CD8-positive, alpha-beta memory T cell (primary cell): ENCODE data around the gene PREP. TPM values are rescaled to one million over a fixed set of nuclear protein-coding genes. Genes with fewer than 3 reads are reported as not detected.
"Not testable (repeated sequence)": the region's sequence is repeated elsewhere in the genome, so short reads cannot be mapped to it uniquely, and the experiment has no call there.

Source experiments
- CTCF ChIA-PET: fragments of 350-600 bp; sonication (Branson Sonifier 250); formaldehyde crosslinking; loops from one replicate; lab custom pipeline; 2021; ENCODE audit warnings: antibody characterized with exemption; lab: Charles Lee
- POLR2A ChIA-PET: fragments of 350-600 bp; sonication (Branson Sonifier 250); formaldehyde crosslinking; loops from one replicate; lab custom pipeline; 2021; ENCODE audit warnings: antibody characterized with exemption; lab: Charles Lee
- DNase-seq, 5 donors: peaks; one replicate each; pipeline versions ENCODE4 v3.0.0 to v3.0.0-alpha.2; 2020 to 2022; ENCODE audit warnings: mixed read lengths in 1 of 5
- H3K27ac ChIP-seq: one replicate; pipeline ENCODE4 v1.7.0; 2013; ENCODE audit warnings: low read depth, mild to moderate bottlenecking, low read length, moderate library complexity
- H3K27me3 ChIP-seq: 2 replicates; pipeline ENCODE4 v1.7.0; 2013; ENCODE audit warnings: low read length, mild to moderate bottlenecking; ENCODE audit not compliant: insufficient read depth, poor library complexity, severe bottlenecking
- H3K36me3 ChIP-seq: 2 replicates; pipeline ENCODE4 v1.7.0; 2013; ENCODE audit warnings: mild to moderate bottlenecking, low read length, moderate library complexity; ENCODE audit not compliant: insufficient read depth
- H3K4me1 ChIP-seq: 2 replicates; pipeline ENCODE4 v1.7.0; 2013; ENCODE audit warnings: mild to moderate bottlenecking, low read length, moderate library complexity; ENCODE audit not compliant: insufficient read depth
- H3K4me3 ChIP-seq: 2 replicates; pipeline ENCODE4 v1.7.0; 2013; ENCODE audit warnings: mild to moderate bottlenecking, low read length
- H3K9me3 ChIP-seq: 2 replicates; pipeline ENCODE4 v1.7.0; 2013; ENCODE audit warnings: mild to moderate bottlenecking, low read length
- H3K27ac Mint-ChIP-seq, 8 donors: one replicate each; pipeline ENCODE4 v1.8.0; 2020 to 2021; ENCODE audit warnings: mixed read lengths in 8 of 8, mild to moderate bottlenecking in 6 of 8, inconsistent platforms in 3 of 8, moderate library complexity in 3 of 8
- H3K27me3 Mint-ChIP-seq, 2 donors: one replicate each; pipeline ENCODE4 v1.8.0; 2020 to 2021; ENCODE audit warnings: mixed read lengths in 2 of 2, mild to moderate bottlenecking in 1 of 2, moderate library complexity in 1 of 2
- H3K36me3 Mint-ChIP-seq, 3 donors: one replicate each; pipeline ENCODE4 v1.8.0; 2020 to 2021; ENCODE audit warnings: mixed read lengths in 3 of 3, inconsistent platforms in 1 of 3, mild to moderate bottlenecking in 1 of 3
- H3K4me1 Mint-ChIP-seq, 3 donors: one replicate each; pipeline ENCODE4 v1.8.0; 2020 to 2021; ENCODE audit warnings: mixed read lengths in 3 of 3, inconsistent platforms in 1 of 3, mild to moderate bottlenecking in 1 of 3
- H3K4me3 Mint-ChIP-seq, 7 donors: one replicate each; pipeline ENCODE4 v1.8.0; 2020 to 2021; ENCODE audit warnings: mixed read lengths in 7 of 7, mild to moderate bottlenecking in 6 of 7, moderate library complexity in 4 of 7, inconsistent platforms in 2 of 7
- H3K9me3 Mint-ChIP-seq, 5 donors: one replicate each; pipeline ENCODE4 v1.8.0; 2020 to 2022; ENCODE audit warnings: mixed read lengths in 5 of 5, mild to moderate bottlenecking in 3 of 5, moderate library complexity in 2 of 5, inconsistent platforms in 1 of 5
- polyA plus RNA-seq: library from polyadenylated mRNA; unstranded; fragments of 300-500 nt; fragmentation: Illumina TruSeq; gene quantifications from one replicate; pipeline ENCODE4 v1.2.3, GENCODE V29; 2021
- total RNA-seq, 2 experiments: library from RNA; stranded (reverse); gene quantifications; one replicate each; pipeline ENCODE4 v1.2.3, GENCODE V29; 2021

The PREP gene
- total and polyA plus RNA-seq, 3 experiments from 2014 or later = 43.3 to 50.0 (median 49.9) TPM

DNA sequence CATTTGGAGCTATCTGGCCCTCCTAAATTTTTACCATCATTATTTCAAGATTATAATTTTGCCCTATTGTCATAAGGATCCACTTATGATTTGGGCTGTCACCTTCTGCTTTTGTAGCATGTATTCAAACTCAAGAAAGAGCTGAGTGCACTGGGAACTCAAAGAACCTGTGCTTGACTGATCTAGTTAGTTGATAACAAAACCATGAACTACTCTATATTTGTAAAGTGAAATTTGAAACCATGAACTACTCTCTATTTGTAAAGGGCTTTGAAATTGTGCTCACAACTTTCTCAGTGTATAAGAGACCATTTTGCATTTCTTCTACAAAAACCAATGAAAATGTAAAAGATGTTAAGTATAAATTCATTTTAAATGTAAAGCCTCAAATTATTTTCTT, 145.5 kb downstream of the PREP start:
- ChIA-PET POLR2A (no interaction called here), CTCF (no interaction called here)
- no peak for DNase-seq
- no peak overlapping the region for H3K4me3 Mint-ChIP-seq
- no peaks in the 10 kb centered on the region for H3K9me3 ChIP-seq
- no peaks in the 10 kb centered on the region for H3K9me3 Mint-ChIP-seq
- H3K36me3 Mint-ChIP-seq = no peaks in the 10 kb centered on the region
- H3K4me1 Mint-ChIP-seq = no peaks in the 10 kb centered on the region
- H3K27ac ChIP-seq = no peak overlapping the region
- peaks cover 8 to 15% of the 10 kb centered on the region in 2 donors for H3K27me3 Mint-ChIP-seq
- no peaks in the 10 kb centered on the region for H3K4me1 ChIP-seq
- no peak overlapping the region for H3K27ac Mint-ChIP-seq
- no peaks in the 10 kb centered on the region for H3K27me3 ChIP-seq
- no peak overlapping the region for H3K4me3 ChIP-seq
- H3K36me3 ChIP-seq = no peaks in the 10 kb centered on the region

DNA sequence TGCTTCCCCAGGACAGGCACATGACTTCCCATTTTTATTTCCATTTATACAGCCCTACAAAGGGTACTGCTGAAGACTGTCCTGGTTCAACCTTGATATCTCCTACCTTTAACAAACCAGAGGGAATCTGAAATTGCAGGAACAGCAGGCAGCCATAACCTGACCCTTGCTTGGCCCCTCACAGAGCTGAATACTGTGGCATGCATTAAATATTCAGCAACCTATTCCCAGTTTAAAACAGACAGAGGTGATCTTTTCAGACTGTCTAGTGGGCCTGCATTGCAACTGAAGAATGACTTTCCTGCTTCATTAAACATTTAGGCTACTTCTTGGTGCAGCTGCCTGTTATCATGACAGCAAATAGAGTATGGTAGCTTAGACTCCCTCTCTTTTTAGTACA, 146.3 kb downstream of the PREP start:
- no peak overlapping the region for H3K4me3 Mint-ChIP-seq
- Histone ChIP-seq H3K4me1 (no peaks in the 10 kb centered on the region), H3K27me3 (no peaks in the 10 kb centered on the region), H3K9me3 (no peaks in the 10 kb centered on the region), H3K36me3 (no peaks in the 10 kb centered on the region), H3K27ac (no peak overlapping the region), H3K4me3 (no peak overlapping the region)
- POLR2A ChIA-PET = no interaction called here
- no peaks in the 10 kb centered on the region for H3K4me1 Mint-ChIP-seq
- no peak for DNase-seq
- H3K36me3 Mint-ChIP-seq = no peaks in the 10 kb centered on the region
- H3K27ac Mint-ChIP-seq = no peak overlapping the region
- CTCF ChIA-PET = no interaction called here
- peaks cover 8 to 12% of the 10 kb centered on the region in 2 donors for H3K27me3 Mint-ChIP-seq
- no peaks in the 10 kb centered on the region for H3K9me3 Mint-ChIP-seq

DNA sequence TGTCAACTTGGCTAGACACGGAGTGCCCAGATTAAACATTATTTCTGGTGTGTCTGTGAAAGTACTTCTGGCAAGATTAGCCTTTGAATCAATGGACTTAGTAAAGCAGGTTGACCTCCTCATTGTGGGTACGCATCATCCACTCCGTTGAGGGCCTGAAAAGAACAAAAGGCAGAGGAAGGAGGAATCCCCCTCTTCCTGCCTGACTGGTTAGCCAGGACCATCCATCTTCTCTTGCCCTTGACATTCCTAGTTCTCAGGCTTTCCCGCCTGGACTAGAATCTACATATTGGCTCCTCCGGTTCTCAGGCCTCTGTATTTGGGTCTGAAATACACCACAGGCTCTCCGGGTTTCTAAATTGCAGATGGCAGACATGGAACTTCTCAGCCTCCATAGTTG, 149.1 kb downstream of the PREP start:
- Histone ChIP-seq H3K36me3 (no peaks in the 10 kb centered on the region), H3K4me3 (no peak overlapping the region), H3K9me3 (no peaks in the 10 kb centered on the region), H3K4me1 (no peaks in the 10 kb centered on the region), H3K27ac (no peak overlapping the region), H3K27me3 (no peaks in the 10 kb centered on the region)
- Mint-ChIP-seq H3K27me3 (peaks cover 4 to 8% of the 10 kb centered on the region in 2 donors), H3K4me1 (no peaks in the 10 kb centered on the region), H3K9me3 (no peaks in the 10 kb centered on the region), H3K27ac (no peak overlapping the region), H3K36me3 (no peaks in the 10 kb centered on the region), H3K4me3 (no peak overlapping the region)
- no peak for DNase-seq
- CTCF ChIA-PET = no interaction called here
- POLR2A ChIA-PET = no interaction called here

DNA sequence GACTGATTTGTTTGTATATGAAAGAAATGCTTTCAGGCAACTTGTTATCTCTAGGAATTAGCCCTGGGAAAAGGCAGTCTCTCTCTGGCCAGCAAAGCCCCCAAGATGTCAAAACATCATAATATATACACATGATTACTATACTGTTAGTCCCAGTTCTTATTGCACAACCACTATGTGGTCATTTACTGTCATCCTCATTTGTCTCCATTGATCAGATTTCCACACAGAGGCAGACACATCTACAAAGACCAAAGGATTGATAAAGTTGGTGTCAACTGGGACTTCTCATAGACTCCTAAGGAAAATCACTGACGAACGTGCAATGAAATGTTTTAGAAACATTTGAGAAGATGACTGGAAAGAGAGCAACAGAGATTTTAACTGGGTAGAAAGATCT, 151.2 kb downstream of the PREP start:
- Histone ChIP-seq H3K4me1 (no peaks in the 10 kb centered on the region), H3K27ac (no peak overlapping the region), H3K36me3 (no peaks in the 10 kb centered on the region), H3K27me3 (no peaks in the 10 kb centered on the region), H3K9me3 (no peaks in the 10 kb centered on the region), H3K4me3 (no peak overlapping the region)
- Mint-ChIP-seq H3K36me3 (no peaks in the 10 kb centered on the region), H3K27me3 (peaks cover 6 to 8% of the 10 kb centered on the region in 2 donors), H3K4me1 (no peaks in the 10 kb centered on the region), H3K4me3 (no peak overlapping the region), H3K27ac (no peak overlapping the region), H3K9me3 (peaks cover 0 to 2% (median 0%) of the 10 kb centered on the region in 5 donors)
- CTCF ChIA-PET = no interaction called here
- no peak for DNase-seq
- POLR2A ChIA-PET = no interaction called here

DNA sequence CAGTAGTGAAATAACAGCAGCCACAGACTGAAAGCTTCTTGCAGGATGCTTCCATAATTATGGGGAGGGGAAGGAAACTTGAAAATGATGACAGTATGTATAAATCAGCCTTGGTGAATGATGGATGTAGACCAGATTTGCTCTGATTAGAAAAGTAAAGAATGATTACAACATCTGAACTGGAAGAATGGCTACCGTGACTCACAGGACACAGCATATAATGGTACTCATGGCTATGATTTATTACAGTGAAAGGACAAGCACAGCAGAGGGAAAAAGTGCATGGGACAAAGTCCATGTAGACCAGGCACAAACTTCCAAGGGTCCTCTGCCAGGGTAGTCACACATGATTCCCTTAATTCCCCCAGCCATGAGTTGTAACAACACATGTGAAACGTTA, 152.3 kb downstream of the PREP start:
- no peak overlapping the region for H3K27ac ChIP-seq
- DNase-seq = no peak
- Mint-ChIP-seq H3K4me3 (no peak overlapping the region), H3K27me3 (peaks cover 5 to 8% of the 10 kb centered on the region in 2 donors), H3K27ac (no peak overlapping the region), H3K36me3 (no peaks in the 10 kb centered on the region), H3K4me1 (no peaks in the 10 kb centered on the region), H3K9me3 (peaks cover 0 to 2% (median 0%) of the 10 kb centered on the region in 5 donors)
- no peak overlapping the region for H3K4me3 ChIP-seq
- ChIA-PET POLR2A (no interaction called here), CTCF (no interaction called here)
- no peaks in the 10 kb centered on the region for H3K9me3 ChIP-seq
- no peaks in the 10 kb centered on the region for H3K36me3 ChIP-seq
- no peaks in the 10 kb centered on the region for H3K4me1 ChIP-seq
- no peaks in the 10 kb centered on the region for H3K27me3 ChIP-seq

DNA sequence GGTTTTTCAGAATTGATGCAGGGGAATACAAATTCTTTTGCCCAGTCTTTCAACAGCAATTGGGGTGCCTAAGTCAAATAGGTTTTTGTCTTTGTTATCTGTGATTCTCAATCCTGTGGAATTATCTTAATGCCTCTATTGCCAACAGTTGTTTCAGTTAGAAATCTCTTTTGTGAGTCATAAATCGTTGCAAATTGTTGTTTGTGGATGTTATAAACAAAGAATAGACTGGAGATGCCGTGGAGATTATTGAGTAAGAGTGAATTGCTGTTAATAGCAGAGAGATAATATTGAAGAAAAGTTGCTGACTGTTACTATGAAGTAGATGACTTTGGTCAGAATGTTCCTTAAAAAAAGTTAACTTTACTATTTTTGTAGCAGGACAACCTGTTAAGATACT, 159.4 kb downstream of the PREP start:
- H3K4me3 ChIP-seq = no peak overlapping the region
- Mint-ChIP-seq H3K27ac (no peak overlapping the region), H3K27me3 (peaks cover 10 to 46% of the 10 kb centered on the region in 2 donors), H3K9me3 (peaks cover 0 to 5% (median 0%) of the 10 kb centered on the region in 5 donors), H3K36me3 (no peaks in the 10 kb centered on the region), H3K4me3 (no peak overlapping the region), H3K4me1 (no peaks in the 10 kb centered on the region)
- POLR2A ChIA-PET = no interaction called here
- DNase-seq = no peak
- no peak overlapping the region for H3K27ac ChIP-seq
- H3K27me3 ChIP-seq = no peaks in the 10 kb centered on the region
- CTCF ChIA-PET = no interaction called here
- H3K9me3 ChIP-seq = no peaks in the 10 kb centered on the region
- H3K36me3 ChIP-seq = no peaks in the 10 kb centered on the region
- no peaks in the 10 kb centered on the region for H3K4me1 ChIP-seq

DNA sequence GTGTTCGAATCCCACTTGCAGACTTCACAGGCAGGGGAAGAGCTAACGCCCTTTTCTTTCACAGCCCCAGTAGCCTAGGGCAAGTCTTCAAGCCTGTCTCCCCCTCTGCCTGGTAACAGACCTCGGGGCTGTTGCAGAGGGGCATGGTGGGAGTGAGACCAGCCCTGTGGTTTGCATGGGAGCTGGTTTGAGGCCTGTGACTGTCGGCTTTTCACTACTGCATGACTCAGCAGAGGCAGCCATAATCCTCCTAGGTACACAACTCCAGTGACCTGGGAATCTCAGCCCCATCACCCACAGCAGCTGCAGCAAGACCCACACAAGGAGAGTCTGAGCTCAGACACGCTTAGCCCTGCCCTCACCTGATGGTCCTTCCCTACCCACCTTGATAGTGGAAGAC, 167.7 kb downstream of the PREP start:
- H3K4me1 ChIP-seq = no peaks in the 10 kb centered on the region
- ChIA-PET POLR2A (no interaction called here), CTCF (no interaction called here)
- DNase-seq = no peak
- no peaks in the 10 kb centered on the region for H3K9me3 ChIP-seq
- H3K9me3 Mint-ChIP-seq = peaks cover 8 to 31% (median 26%) of the 10 kb centered on the region in 5 donors
- H3K4me1 Mint-ChIP-seq = no peaks in the 10 kb centered on the region
- no peak overlapping the region for H3K27ac ChIP-seq
- peaks cover 0 to 3% (median 2%) of the 10 kb centered on the region in 3 donors for H3K36me3 Mint-ChIP-seq
- H3K36me3 ChIP-seq = no peaks in the 10 kb centered on the region
- H3K4me3 Mint-ChIP-seq = no peak overlapping the region
- peaks cover 24 to 79% of the 10 kb centered on the region in 2 donors for H3K27me3 Mint-ChIP-seq
- H3K27me3 ChIP-seq = no peaks in the 10 kb centered on the region
- no peak overlapping the region for H3K4me3 ChIP-seq
- no peak overlapping the region for H3K27ac Mint-ChIP-seq

DNA sequence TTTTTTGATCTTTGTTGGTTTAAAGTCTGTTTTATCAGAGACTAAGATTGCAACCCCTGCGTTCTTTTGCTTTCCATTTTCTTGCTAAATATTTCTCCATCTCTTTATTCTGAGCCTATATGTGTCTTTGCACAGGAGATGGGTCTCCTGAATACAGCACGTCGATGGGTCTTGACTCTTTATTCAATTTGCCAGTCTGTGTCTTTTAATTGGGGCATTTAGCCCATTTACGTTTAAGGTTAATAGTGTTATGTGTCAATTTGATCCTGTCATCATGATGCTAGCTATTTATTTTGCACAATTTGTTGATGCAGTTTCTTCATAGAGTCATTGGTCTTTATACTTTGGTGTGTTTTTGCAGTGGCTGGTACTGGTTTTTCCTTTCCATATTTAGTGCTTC, 171.1 kb downstream of the PREP start:
- H3K27me3 ChIP-seq, H3K27ac ChIP-seq, H3K36me3 ChIP-seq, H3K4me3 ChIP-seq, DNase-seq, CTCF ChIA-PET, H3K4me3 Mint-ChIP-seq, H3K4me1 ChIP-seq, H3K36me3 Mint-ChIP-seq, H3K4me1 Mint-ChIP-seq, POLR2A ChIA-PET, H3K9me3 ChIP-seq, H3K27ac Mint-ChIP-seq: not testable (repeated sequence)
- Mint-ChIP-seq H3K9me3 (peaks cover under 1 to 21% (median 16%) of the 10 kb centered on the region in 5 donors), H3K27me3 (peaks cover 24 to 55% of the 10 kb centered on the region in 2 donors)
